ENCODE measurements around the gene FNDC5. TPM values are rescaled to one million over a fixed set of nuclear protein-coding genes. Genes with fewer than 3 reads are reported as not detected.

Gene FNDC5
- polyA plus RNA-seq, 1 donor (not counting 4 experiments of a cell fraction or from before 2014, with no cell fraction given) = not detected

DNA sequence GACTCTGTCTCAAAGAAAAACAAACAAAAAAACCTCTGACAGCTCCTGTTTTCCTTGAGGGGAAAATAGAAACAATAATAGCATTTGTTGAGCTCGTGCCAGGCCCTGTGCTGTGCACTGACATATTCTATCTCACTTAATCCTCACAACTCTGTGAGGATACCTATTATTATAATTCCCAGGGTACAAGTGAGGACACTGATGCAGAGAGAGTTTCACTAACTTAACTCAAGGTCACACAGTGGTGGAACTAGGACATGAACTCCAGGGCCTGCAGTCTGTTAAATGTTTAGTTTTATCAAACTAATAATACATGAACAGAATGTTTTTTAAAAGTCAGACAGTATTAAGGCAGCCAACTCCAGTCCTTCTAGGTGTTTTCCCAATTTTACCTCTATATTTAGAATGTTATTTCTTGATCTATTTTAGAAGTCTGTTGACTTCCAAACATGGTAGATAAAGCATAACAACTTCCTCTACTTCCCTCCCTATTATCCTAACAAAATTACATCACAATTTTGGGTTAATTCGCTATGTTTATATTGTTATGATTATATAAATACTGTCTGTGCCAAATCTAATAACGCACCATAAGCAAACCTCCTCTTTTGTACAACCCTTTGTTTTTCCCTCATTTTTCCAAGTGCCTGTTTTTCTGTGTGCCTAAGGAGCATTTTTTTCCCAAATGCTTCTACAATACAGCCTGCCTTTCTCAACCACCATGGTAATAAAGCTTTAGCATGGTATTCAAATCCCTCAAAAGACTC is 4.9 kb downstream of the FNDC5 start:
- Histone ChIP-seq H3K4me3 (ENCODE audit: control insufficient read depth in 2 of 3, extremely low read depth in 1 of 3, insufficient read depth in 2 of 3, low read depth in 1 of 3, low read length in 3 of 3) (no peak overlapping the region), H3K4me1 (ENCODE audit: control insufficient read depth, extremely low read depth, insufficient read depth, low read length) (peaks cover 5% of the 10 kb centered on the region), H3K27me3 (ENCODE audit: control insufficient read depth, extremely low read depth, insufficient read depth, low read length) (peaks cover 9% of the 10 kb centered on the region), H3K9me3 (ENCODE audit: control insufficient read depth, low read depth, low read length) (no peaks in the 10 kb centered on the region), H3K79me2 (ENCODE audit: control insufficient read depth, insufficient read depth, low read length) (no peaks in the 10 kb centered on the region), H4K20me1 (ENCODE audit: control insufficient read depth, extremely low read depth, insufficient read depth, low read length) (no peaks in the 10 kb centered on the region), H3K9me1 (ENCODE audit: control insufficient read depth, extremely low read depth, insufficient read depth, low read length) (no peaks in the 10 kb centered on the region), H3K36me3 (ENCODE audit: control insufficient read depth in 2 of 2, extremely low read depth in 1 of 2, insufficient read depth in 2 of 2, low read length in 2 of 2) (peaks cover 0 to 2% of the 10 kb centered on the region in 2 experiments), H3K27ac (ENCODE audit: control insufficient read depth, insufficient read depth, low read length) (no peak overlapping the region), H2AFZ (ENCODE audit: control insufficient read depth, low read length) (no peak overlapping the region), H3K4me2 (ENCODE audit: control insufficient read depth, extremely low read depth, insufficient read depth, low read depth, low read length) (no peak overlapping the region), H3K9ac (ENCODE audit: control insufficient read depth, extremely low read depth, insufficient read depth, low read length) (no peak overlapping the region)
- TF ChIP-seq EZH2 (IDR thresholded peaks at IDR 0.05; ENCODE audit: low read length) = no peak
- TF ChIP-seq, protein P1, sequence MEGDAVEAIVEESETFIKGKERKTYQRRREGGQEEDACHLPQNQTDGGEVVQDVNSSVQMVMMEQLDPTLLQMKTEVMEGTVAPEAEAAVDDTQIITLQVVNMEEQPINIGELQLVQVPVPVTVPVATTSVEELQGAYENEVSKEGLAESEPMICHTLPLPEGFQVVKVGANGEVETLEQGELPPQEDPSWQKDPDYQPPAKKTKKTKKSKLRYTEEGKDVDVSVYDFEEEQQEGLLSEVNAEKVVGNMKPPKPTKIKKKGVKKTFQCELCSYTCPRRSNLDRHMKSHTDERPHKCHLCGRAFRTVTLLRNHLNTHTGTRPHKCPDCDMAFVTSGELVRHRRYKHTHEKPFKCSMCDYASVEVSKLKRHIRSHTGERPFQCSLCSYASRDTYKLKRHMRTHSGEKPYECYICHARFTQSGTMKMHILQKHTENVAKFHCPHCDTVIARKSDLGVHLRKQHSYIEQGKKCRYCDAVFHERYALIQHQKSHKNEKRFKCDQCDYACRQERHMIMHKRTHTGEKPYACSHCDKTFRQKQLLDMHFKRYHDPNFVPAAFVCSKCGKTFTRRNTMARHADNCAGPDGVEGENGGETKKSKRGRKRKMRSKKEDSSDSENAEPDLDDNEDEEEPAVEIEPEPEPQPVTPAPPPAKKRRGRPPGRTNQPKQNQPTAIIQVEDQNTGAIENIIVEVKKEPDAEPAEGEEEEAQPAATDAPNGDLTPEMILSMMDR (optimal IDR thresholded peaks at IDR 0.05 in 1 of 3, IDR thresholded peaks at IDR 0.05 in 1 of 3, conservative IDR thresholded peaks at IDR 0.05 in 1 of 3; ENCODE audit: extremely low read depth in 1 of 3, insufficient read depth in 2 of 3, low read length in 3 of 3) = no peak
- dilution Hi-C loops (cut with MboI; ENCODE audit: extremely low pct_ligation_motif_present, low sequenced_read_pairs) = no loop called here
- no peak for FAIRE-seq
- DNase-seq (ENCODE audit: low read depth, low spot score) = no peak

DNA sequence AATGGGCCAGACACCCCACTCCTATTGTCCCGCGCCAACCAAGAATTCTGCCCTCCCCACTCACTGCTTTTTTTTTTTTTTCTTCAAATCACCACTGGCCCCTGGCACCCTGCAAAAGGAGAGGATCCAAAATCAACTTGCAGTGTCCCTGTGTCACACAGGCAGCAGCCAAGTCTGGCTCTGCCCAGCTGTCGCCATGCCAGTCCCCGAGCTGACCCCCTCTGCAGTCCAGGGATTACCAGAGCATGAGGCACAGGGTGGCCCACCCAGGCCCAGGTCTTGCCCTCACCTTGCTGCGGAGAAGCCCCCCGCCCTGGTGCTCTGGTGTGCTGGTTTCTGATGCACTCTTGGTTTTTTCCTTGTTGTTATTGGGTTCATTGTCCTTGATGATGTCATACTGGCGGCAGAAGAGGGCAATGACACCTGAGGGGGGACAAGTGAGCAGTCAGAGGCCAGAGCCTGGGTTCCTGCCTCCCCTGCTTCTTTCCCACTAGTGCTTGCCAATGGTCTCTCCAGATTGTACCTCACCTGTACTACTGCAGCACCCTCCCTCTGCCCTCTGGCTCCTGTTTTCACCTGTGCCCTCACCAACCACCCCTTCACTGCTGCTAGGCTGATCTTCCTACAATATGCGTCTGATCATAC is 6.2 kb downstream of the FNDC5 start:
- no peak for FAIRE-seq

More for the DNA sequence above, 6.2 kb downstream of the FNDC5 start:
- Histone ChIP-seq H3K27me3 (ENCODE audit: control insufficient read depth, extremely low read depth, insufficient read depth, low read length) (no peaks in the 10 kb centered on the region), H3K4me2 (ENCODE audit: control insufficient read depth, extremely low read depth, insufficient read depth, low read depth, low read length) (no peak overlapping the region), H3K36me3 (ENCODE audit: control insufficient read depth in 2 of 2, extremely low read depth in 1 of 2, insufficient read depth in 2 of 2, low read length in 2 of 2) (peaks cover 0 to 2% of the 10 kb centered on the region in 2 experiments), H3K9me3 (ENCODE audit: control insufficient read depth, low read depth, low read length) (no peaks in the 10 kb centered on the region), H2AFZ (ENCODE audit: control insufficient read depth, low read length) (no peak overlapping the region), H3K9ac (ENCODE audit: control insufficient read depth, extremely low read depth, insufficient read depth, low read length) (no peak overlapping the region), H3K27ac (ENCODE audit: control insufficient read depth, insufficient read depth, low read length) (no peak overlapping the region), H3K4me3 (ENCODE audit: control insufficient read depth in 2 of 3, extremely low read depth in 1 of 3, insufficient read depth in 2 of 3, low read depth in 1 of 3, low read length in 3 of 3) (no peak overlapping the region), H3K4me1 (ENCODE audit: control insufficient read depth, extremely low read depth, insufficient read depth, low read length) (peaks cover 7% of the 10 kb centered on the region), H3K9me1 (ENCODE audit: control insufficient read depth, extremely low read depth, insufficient read depth, low read length) (no peaks in the 10 kb centered on the region), H4K20me1 (ENCODE audit: control insufficient read depth, extremely low read depth, insufficient read depth, low read length) (no peaks in the 10 kb centered on the region), H3K79me2 (ENCODE audit: control insufficient read depth, insufficient read depth, low read length) (no peaks in the 10 kb centered on the region)
- TF ChIP-seq, protein P1 (optimal IDR thresholded peaks at IDR 0.05 in 1 of 3, IDR thresholded peaks at IDR 0.05 in 1 of 3, conservative IDR thresholded peaks at IDR 0.05 in 1 of 3; ENCODE audit: extremely low read depth in 1 of 3, insufficient read depth in 2 of 3, low read length in 3 of 3) = no peak
- TF ChIP-seq EZH2 (IDR thresholded peaks at IDR 0.05; ENCODE audit: low read length) = no peak
- DNase-seq (ENCODE audit: low read depth, low spot score) = no peak
- dilution Hi-C loops (cut with MboI; ENCODE audit: extremely low pct_ligation_motif_present, low sequenced_read_pairs) = no loop called here

Data from keratinocyte (primary cell).